K562 (cell line): ENCODE results near the gene RO60. TPM values are rescaled to one million over a fixed set of nuclear protein-coding genes. Genes with fewer than 3 reads are reported as not detected.

Experiments
- CGGBP1 ChIP-seq: fragments of 250-450 bp; sonication (Bioruptor Pico); IDR thresholded peaks from 2 replicates; pipeline ENCODE4 v1.9.0; 2021; ENCODE audit warnings: mild to moderate bottlenecking
- FOXA1 ChIP-seq: fragments of 450-650 bp; IDR thresholded peaks from 2 replicates; pipeline ENCODE4 v1.6.1; 2016; ENCODE audit warnings: mild to moderate bottlenecking, borderline replicate concordance
- GABPB1 ChIP-seq: sonication (generic); formaldehyde crosslinking; IDR thresholded peaks from 2 replicates; pipeline ENCODE4 v1.8.0; 2022; ENCODE audit warnings: mild to moderate bottlenecking, missing genetic modification reagents
- GATAD2B ChIP-seq: fragments of 450-650 bp; IDR thresholded peaks from 2 replicates; pipeline ENCODE4 v1.6.1; 2017; ENCODE audit warnings: mild to moderate bottlenecking, borderline replicate concordance
- GTF2E2 ChIP-seq: fragments of 200-800 bp; sonication (Bioruptor generic); IDR thresholded peaks from 2 replicates; pipeline ENCODE4 v1.6.1; 2016; ENCODE audit warnings: missing genetic modification characterization, missing compliant biosample characterization
- HCFC1 ChIP-seq: IDR thresholded peaks from 2 replicates; pipeline ENCODE4 v1.6.1; 2012; ENCODE audit warnings: low read depth, low read length, improper control_type of control experiment
- KAT8 ChIP-seq: fragments of 450-650 bp; IDR thresholded peaks from 2 replicates; pipeline ENCODE4 v1.6.1; 2016; ENCODE audit warnings: low read depth, mild to moderate bottlenecking
- KDM1A ChIP-seq, 2 experiments: fragments of 450-650 bp; IDR thresholded peaks; 2 replicates each; pipeline ENCODE4 v1.6.1; 2016; ENCODE audit warnings: mild to moderate bottlenecking in 2 of 2
- MXD1 ChIP-seq: fragments of 250-450 bp; sonication (Bioruptor Pico); IDR thresholded peaks from 2 replicates; pipeline ENCODE4 v1.8.0; 2021; ENCODE audit warnings: borderline replicate concordance, mild to moderate bottlenecking, moderate library complexity; ENCODE audit not compliant: poor library complexity, severe bottlenecking
- NR0B1 ChIP-seq: fragments of 450-650 bp; IDR thresholded peaks from one replicate; pipeline ENCODE4 v1.6.1; 2018; ENCODE audit warnings: mild to moderate bottlenecking, moderate library complexity; ENCODE audit not compliant: partially characterized antibody
- NR2C2 ChIP-seq, 2 experiments: fragments of 200-800 bp in 1 of 2; sonication (Bioruptor generic) in 1 of 2; sonication (generic) in 1 of 2; formaldehyde crosslinking in 1 of 2; IDR thresholded peaks; 2 replicates each; pipeline versions ENCODE4 v1.6.1 to v1.8.0; 2016 to 2022; ENCODE audit warnings: mild to moderate bottlenecking in 1 of 2, missing compliant biosample characterization in 1 of 2, missing genetic modification characterization in 1 of 2, missing genetic modification reagents in 1 of 2
- PKNOX1 ChIP-seq: fragments of 450-650 bp; IDR thresholded peaks from 2 replicates; pipeline ENCODE4 v1.6.1; 2016
- POLR2H ChIP-seq: IDR thresholded peaks from 2 replicates; pipeline ENCODE4 v1.6.1; 2016; ENCODE audit warnings: missing genetic modification characterization, low read depth, mild to moderate bottlenecking, control low read depth, missing compliant biosample characterization, moderate library complexity
- POLR3A ChIP-seq: IDR thresholded peaks from 2 replicates; pipeline ENCODE4 v1.6.1; 2011; ENCODE audit warnings: borderline replicate concordance, mild to moderate bottlenecking, moderate library complexity; ENCODE audit not compliant: insufficient read length, insufficient read depth; ENCODE audit errors: extremely low read depth
- PRPF4 ChIP-seq: fragments of 200-400 bp; formaldehyde crosslinking; IDR thresholded peaks from one replicate; pipeline ENCODE4 v1.6.1; 2017; ENCODE audit warnings: low read length, low read depth, mild to moderate bottlenecking; ENCODE audit not compliant: insufficient read depth, poor library complexity, severe bottlenecking
- TSC22D4 ChIP-seq: fragments of 450-650 bp; IDR thresholded peaks from 2 replicates; pipeline ENCODE4 v1.6.1; 2016; ENCODE audit warnings: missing genetic modification characterization, missing biosample characterization, control low read depth
- XRCC5 ChIP-seq: fragments of 200-400 bp; formaldehyde crosslinking; IDR thresholded peaks from 2 replicates; pipeline ENCODE4 v1.6.1; 2017; ENCODE audit warnings: low read depth, mild to moderate bottlenecking, low read length
- ZBTB33 ChIP-seq: sonication (generic); formaldehyde crosslinking; IDR thresholded peaks from 2 replicates; pipeline ENCODE4 v1.8.1; 2023; ENCODE audit warnings: mild to moderate bottlenecking, missing genetic modification reagents
- ZBTB43 ChIP-seq: sonication (generic); formaldehyde crosslinking; IDR thresholded peaks from 2 replicates; pipeline ENCODE4 v1.8.0; 2023; ENCODE audit warnings: mild to moderate bottlenecking, missing genetic modification reagents
- ZNF655 ChIP-seq: fragments of 250-450 bp; sonication (Bioruptor Pico); IDR thresholded peaks from 2 replicates; pipeline ENCODE4 v1.5.0; 2021
- ZNF778 ChIP-seq: fragments of 450-650 bp; formaldehyde crosslinking; IDR thresholded peaks from 2 replicates; pipeline ENCODE4 v1.4.0; 2020; ENCODE audit warnings: mild to moderate bottlenecking, moderate library complexity
- polyA plus RNA-seq, 8 experiments: library from polyadenylated mRNA; depleted of rRNA in 4 of 8; stranded (reverse) in 5 of 8; unstranded in 3 of 8; fragments of >200 nt; fragmentation: Nextera tagmentation in 2 of 8; fragmentation: Illumina TruSeq in 1 of 8; extraction: Ambion mirVana in 2 of 8; extraction: Trizol in 1 of 8; gene quantifications; 2 replicates each; pipeline versions ENCODE4 v1.2.1 to v1.2.3, GENCODE V29; 2011 to 2014; ENCODE audit warnings: inconsistent platforms in 1 of 8, missing spikeins in 1 of 8
- total RNA-seq, 7 experiments: library from RNA; depleted of rRNA in 6 of 7; stranded (reverse); fragments of >200 nt in 6 of 7; fragmentation: Illumina TruSeq in 2 of 7; extraction: Trizol in 2 of 7; gene quantifications; 2 replicates each; pipeline versions ENCODE4 v1.2.1 to v1.2.3, GENCODE V29; 2011 to 2021; ENCODE audit warnings: low replicate concordance in 1 of 7

Gene RO60
- total and polyA plus RNA-seq, 9 of the 15 experiments (the other 6 are each of a cell fraction or from before 2014, with no cell fraction given), result 24.9 to 187 (median 101) TPM

GRCh38 chr1:193070386-193070753 is 11.0 kb downstream of the RO60 start (continued):
- TF ChIP-seq ZBTB43 (CRISPR knock-in tag), result no peak
- TF ChIP-seq NR2C2 (CRISPR knock-in tag; IDR thresholded peaks at IDR 0.05), result no peak
- peak; percentile 82 for TF ChIP-seq NR2C2 (tag; IDR thresholded peaks at IDR 0.05)
- no peak for TF ChIP-seq MXD1
- no peak for TF ChIP-seq XRCC5
- TF ChIP-seq FOXA1, result no peak
- no peak for TF ChIP-seq POLR3A
- TF ChIP-seq GTF2E2 (tag), result no peak
- peak; percentile 53; the same call in 1 of the 2 replicates for TF ChIP-seq GABPB1 (CRISPR knock-in tag)
- TF ChIP-seq CGGBP1 (CRISPR knock-in tag), result no peak
- no peak for TF ChIP-seq TSC22D4 (tag)
- TF ChIP-seq ZNF655 (CRISPR knock-in tag), result no peak
- TF ChIP-seq PRPF4, result no peak
- no peak for TF ChIP-seq KAT8
- TF ChIP-seq KDM1A (IDR thresholded peaks at IDR 0.05), result no peak
- no peak for TF ChIP-seq NR0B1
- no peak for TF ChIP-seq ZNF778 (CRISPR knock-in tag)
- TF ChIP-seq POLR2H (tag), result 0 out of 2 replicates have a peak, but pooled peaks have one; percentile 30
- TF ChIP-seq GATAD2B, result no peak
- no peak for TF ChIP-seq ZBTB33 (CRISPR knock-in tag)
- TF ChIP-seq HCFC1, result no peak
- no peak for TF ChIP-seq PKNOX1
